Measurements from ENCODE around the gene C19orf53. TPM values are rescaled to one million over a fixed set of nuclear protein-coding genes. Genes with fewer than 3 reads are reported as not detected.
A peak's percentile ranks its signal among the peaks of the same experiment; 100 is the strongest.
"Not testable (repeated sequence)": the region's sequence is repeated elsewhere in the genome, so short reads cannot be mapped to it uniquely, and the experiment has no call there.

Gene C19orf53
- total RNA-seq, 1 donor from 2014 or later = 95.6 TPM

DNA sequence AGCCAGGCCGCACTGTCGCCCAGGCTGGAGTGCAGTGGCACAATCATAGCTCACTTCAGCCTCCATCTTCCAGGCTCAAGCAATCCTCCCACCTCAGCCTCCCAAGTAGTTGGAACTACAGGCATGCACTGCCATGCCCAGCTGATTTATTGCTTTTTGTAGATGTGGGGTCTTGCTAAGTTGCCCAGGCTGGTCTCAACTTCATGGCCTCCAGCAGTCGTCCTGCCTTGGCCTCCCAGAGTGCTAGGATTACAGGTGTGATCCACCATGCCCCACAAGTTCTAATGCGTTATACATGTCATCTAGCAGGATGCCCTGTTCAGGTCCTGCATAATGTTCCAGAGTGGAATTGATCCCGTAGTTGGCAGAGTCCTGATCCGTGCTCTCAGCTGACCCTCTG is 4.6 kb downstream of the C19orf53 start:
- H3K9me3 Mint-ChIP-seq = no peaks in the 10 kb centered on the region
- Histone ChIP-seq H3K4me2 (no peak overlapping the region), H3K79me2 (ENCODE audit: low read depth) (peaks cover 28% of the 10 kb centered on the region), H3K27me3 (no peaks in the 10 kb centered on the region), H3K36me3 (no peaks in the 10 kb centered on the region), H3K9me3 (ENCODE audit: low read depth) (no peaks in the 10 kb centered on the region), H3K9ac (no peak overlapping the region), H3K27ac (no peak overlapping the region), H2AFZ (replicated peaks) (no peak overlapping the region), H3F3A (ENCODE audit: low read depth) (peaks cover 26% of the 10 kb centered on the region), H3K4me1 (peaks cover 14% of the 10 kb centered on the region), H4K20me1 (ENCODE audit: low read depth) (peaks cover 18% of the 10 kb centered on the region), H3K4me3 (no peak overlapping the region)
- H3K36me3 Mint-ChIP-seq = peaks cover 24% of the 10 kb centered on the region
- TF ChIP-seq EZH2phosphoT487 (IDR thresholded peaks at IDR 0.05) (no peak), EZH2 (IDR thresholded peaks at IDR 0.05) (no peak)
- TF ChIP-seq, protein P1, sequence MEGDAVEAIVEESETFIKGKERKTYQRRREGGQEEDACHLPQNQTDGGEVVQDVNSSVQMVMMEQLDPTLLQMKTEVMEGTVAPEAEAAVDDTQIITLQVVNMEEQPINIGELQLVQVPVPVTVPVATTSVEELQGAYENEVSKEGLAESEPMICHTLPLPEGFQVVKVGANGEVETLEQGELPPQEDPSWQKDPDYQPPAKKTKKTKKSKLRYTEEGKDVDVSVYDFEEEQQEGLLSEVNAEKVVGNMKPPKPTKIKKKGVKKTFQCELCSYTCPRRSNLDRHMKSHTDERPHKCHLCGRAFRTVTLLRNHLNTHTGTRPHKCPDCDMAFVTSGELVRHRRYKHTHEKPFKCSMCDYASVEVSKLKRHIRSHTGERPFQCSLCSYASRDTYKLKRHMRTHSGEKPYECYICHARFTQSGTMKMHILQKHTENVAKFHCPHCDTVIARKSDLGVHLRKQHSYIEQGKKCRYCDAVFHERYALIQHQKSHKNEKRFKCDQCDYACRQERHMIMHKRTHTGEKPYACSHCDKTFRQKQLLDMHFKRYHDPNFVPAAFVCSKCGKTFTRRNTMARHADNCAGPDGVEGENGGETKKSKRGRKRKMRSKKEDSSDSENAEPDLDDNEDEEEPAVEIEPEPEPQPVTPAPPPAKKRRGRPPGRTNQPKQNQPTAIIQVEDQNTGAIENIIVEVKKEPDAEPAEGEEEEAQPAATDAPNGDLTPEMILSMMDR (IDR thresholded peaks at IDR 0.05) = no peak
- no peak overlapping the region for H3K27ac Mint-ChIP-seq
- peaks cover 2% of the 10 kb centered on the region for H3K27me3 Mint-ChIP-seq (ENCODE audit: insufficient read depth, low read depth)
- H3K4me3 Mint-ChIP-seq = peak overlapping the region; percentile 25
- peaks cover 41% of the 10 kb centered on the region for H3K4me1 Mint-ChIP-seq
- DNase-seq (ENCODE audit: low spot score) = no peak

DNA sequence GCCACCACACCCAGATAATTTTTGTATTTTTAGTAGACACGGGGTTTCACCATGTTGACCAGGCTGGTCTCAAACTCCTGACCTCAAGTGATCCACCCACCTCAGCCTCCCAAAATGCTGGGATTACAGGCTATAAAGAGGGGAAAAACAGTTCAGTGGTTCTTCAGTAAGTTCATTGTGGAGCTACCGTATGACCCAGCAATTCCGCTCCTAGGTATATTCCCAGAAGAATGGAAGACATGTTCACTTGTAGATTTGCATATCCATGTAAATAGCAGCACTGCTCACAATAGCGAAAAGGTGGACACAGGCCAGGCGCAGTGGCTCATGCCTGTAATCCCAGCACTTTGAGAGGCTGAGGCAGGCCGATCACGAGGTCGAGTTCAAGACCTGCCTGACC is 5.5 kb downstream of the C19orf53 start:
- H3K4me2 ChIP-seq; H3K9ac ChIP-seq; H3K27ac ChIP-seq; H3K27me3 Mint-ChIP-seq (ENCODE audit: insufficient read depth, low read depth); H3K27ac Mint-ChIP-seq; H3K4me3 Mint-ChIP-seq; H3K36me3 ChIP-seq; H3K4me3 ChIP-seq; H3K9me3 Mint-ChIP-seq; H2AFZ ChIP-seq (replicated peaks); H3K27me3 ChIP-seq; H3K9me3 ChIP-seq (ENCODE audit: low read depth); DNase-seq (ENCODE audit: low spot score): not testable (repeated sequence)
- peaks cover 24% of the 10 kb centered on the region for H3K36me3 Mint-ChIP-seq
- peaks cover 16% of the 10 kb centered on the region for H4K20me1 ChIP-seq (ENCODE audit: low read depth)
- peaks cover 21% of the 10 kb centered on the region for H3F3A ChIP-seq (ENCODE audit: low read depth)
- H3K79me2 ChIP-seq (ENCODE audit: low read depth) = peaks cover 24% of the 10 kb centered on the region
- H3K4me1 ChIP-seq = peaks cover 14% of the 10 kb centered on the region
- H3K4me1 Mint-ChIP-seq = peaks cover 40% of the 10 kb centered on the region

DNA sequence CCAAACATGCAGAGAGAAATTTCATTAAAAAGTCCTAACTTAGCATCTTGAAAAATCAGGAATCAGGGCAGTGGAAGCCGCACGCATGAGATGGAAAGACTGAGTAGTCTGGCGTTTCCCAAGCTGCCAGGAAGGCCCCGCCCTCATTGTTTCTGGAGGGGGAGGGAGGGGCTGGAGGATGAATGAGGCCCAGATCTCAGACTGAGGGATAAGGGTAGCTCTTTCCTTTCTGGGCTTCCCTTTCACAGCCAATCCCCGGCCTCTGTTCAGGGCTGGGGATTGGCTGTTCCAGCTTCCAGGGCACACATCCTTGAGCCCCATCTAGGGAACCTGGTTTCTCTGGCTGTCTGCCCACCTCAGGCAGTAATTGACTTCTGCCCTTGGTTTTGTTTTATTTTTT is 7.3 kb downstream of the C19orf53 start:
- no peaks in the 10 kb centered on the region for H3K9me3 Mint-ChIP-seq
- no peak overlapping the region for H3K27ac Mint-ChIP-seq

DNA sequence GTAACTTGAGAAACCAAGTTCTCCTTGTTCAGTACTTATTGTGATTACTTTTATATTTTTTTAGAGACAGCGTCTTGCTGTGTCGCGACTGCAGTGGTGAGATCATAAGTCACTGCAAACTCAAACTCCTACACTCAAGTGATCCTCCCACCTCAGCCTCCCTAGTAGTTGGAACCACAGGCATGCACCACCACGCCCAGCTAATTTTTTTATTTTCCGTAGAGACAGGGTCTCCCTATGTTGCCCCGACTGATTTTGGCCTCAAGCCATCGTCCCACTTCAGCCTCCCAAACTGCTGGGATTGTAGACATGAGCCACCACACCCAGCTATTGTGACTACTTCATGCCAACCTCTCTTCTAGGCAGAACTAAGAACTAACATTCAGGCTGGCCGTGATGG is 8.3 kb downstream of the C19orf53 start:
- peak overlapping the region; percentile 31 for H3K4me3 Mint-ChIP-seq
- H3K36me3 Mint-ChIP-seq = peaks cover 18% of the 10 kb centered on the region
- H3K27me3 Mint-ChIP-seq (ENCODE audit: insufficient read depth, low read depth) = peaks cover 2% of the 10 kb centered on the region
- no peak for DNase-seq (ENCODE audit: low spot score)
- no peak overlapping the region for H3K4me2 ChIP-seq
- no peaks in the 10 kb centered on the region for H3K9me3 ChIP-seq (ENCODE audit: low read depth)
- no peak overlapping the region for H3K9ac ChIP-seq
- H2AFZ ChIP-seq (replicated peaks) = no peak overlapping the region
- no peak overlapping the region for H3K4me3 ChIP-seq
- H3K4me1 ChIP-seq = peaks cover 7% of the 10 kb centered on the region
- TF ChIP-seq EZH2 (IDR thresholded peaks at IDR 0.05) (no peak), EZH2phosphoT487 (IDR thresholded peaks at IDR 0.05) (no peak)
- TF ChIP-seq, protein P1 (IDR thresholded peaks at IDR 0.05) = no peak
- H3K9me3 Mint-ChIP-seq = no peaks in the 10 kb centered on the region
- no peaks in the 10 kb centered on the region for H4K20me1 ChIP-seq (ENCODE audit: low read depth)
- H3K27ac Mint-ChIP-seq = no peak overlapping the region
- peaks cover 19% of the 10 kb centered on the region for H3F3A ChIP-seq (ENCODE audit: low read depth)
- no peaks in the 10 kb centered on the region for H3K27me3 ChIP-seq
- H3K27ac ChIP-seq = no peak overlapping the region
- peaks cover 29% of the 10 kb centered on the region for H3K4me1 Mint-ChIP-seq
- no peaks in the 10 kb centered on the region for H3K79me2 ChIP-seq (ENCODE audit: low read depth)
- H3K36me3 ChIP-seq = no peaks in the 10 kb centered on the region

More for the DNA sequence above, 7.3 kb downstream of the C19orf53 start:
- no peak overlapping the region for H3K4me3 ChIP-seq
- no peak overlapping the region for H3K9ac ChIP-seq
- no peak for TF ChIP-seq EZH2 (IDR thresholded peaks at IDR 0.05)
- TF ChIP-seq, protein P1 (IDR thresholded peaks at IDR 0.05) = no peak
- H4K20me1 ChIP-seq (ENCODE audit: low read depth) = peaks cover 2% of the 10 kb centered on the region
- Mint-ChIP-seq H3K27me3 (ENCODE audit: insufficient read depth, low read depth) (peaks cover 2% of the 10 kb centered on the region), H3K4me3 (peak overlapping the region; percentile 43), H3K36me3 (peaks cover 20% of the 10 kb centered on the region), H3K4me1 (peaks cover 31% of the 10 kb centered on the region)
- H2AFZ ChIP-seq (replicated peaks) = no peak overlapping the region
- no peaks in the 10 kb centered on the region for H3K9me3 ChIP-seq (ENCODE audit: low read depth)
- no peaks in the 10 kb centered on the region for H3K36me3 ChIP-seq
- H3K27me3 ChIP-seq = no peaks in the 10 kb centered on the region
- H3K4me2 ChIP-seq = peak overlapping the region; percentile 35
- peaks cover 7% of the 10 kb centered on the region for H3K79me2 ChIP-seq (ENCODE audit: low read depth)
- DNase-seq (ENCODE audit: low spot score) = peak; percentile 90
- no peak overlapping the region for H3K27ac ChIP-seq
- peaks cover 19% of the 10 kb centered on the region for H3F3A ChIP-seq (ENCODE audit: low read depth)
- peaks cover 7% of the 10 kb centered on the region for H3K4me1 ChIP-seq
